GM19193 (cell line): Measurements from ENCODE around the gene TRMT2A.

Experiments used
- POLR2A ChIP-seq: IDR thresholded peaks from 4 replicates; pipeline ENCODE4 v1.6.1; 2011; ENCODE audit not compliant: insufficient read depth, insufficient read length; ENCODE audit errors: extremely low read depth

TRMT2A gene

GRCh38 chr22:20141186-20142077, 24.4 kb upstream of the TRMT2A start:
- no peak for TF ChIP-seq POLR2A

DNA sequence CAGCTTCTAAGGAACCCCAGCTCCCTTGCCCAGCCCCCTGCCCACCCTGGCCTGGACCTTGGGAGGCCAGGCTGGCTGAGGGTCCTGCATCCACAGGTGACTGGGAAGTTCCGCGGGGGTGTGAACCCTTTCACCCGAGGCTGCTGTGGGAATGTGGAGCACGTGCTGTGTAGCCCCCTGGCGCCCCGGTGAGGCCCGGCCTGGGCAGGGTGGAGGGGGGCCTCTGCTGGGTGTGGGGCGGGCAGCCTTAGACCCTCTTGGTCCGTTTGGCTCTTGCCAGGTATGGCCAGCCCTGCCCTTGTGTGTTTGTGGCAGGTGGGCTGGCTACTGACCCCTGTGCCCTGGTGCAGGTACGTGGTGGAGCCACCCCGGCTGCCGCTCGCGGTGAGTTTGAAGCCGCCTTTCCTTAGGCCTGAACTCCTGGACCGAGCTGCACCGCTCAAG, 23.5 kb upstream of the TRMT2A start:
- no peak for TF ChIP-seq POLR2A

GRCh38 chr22:20140107-20140445, 23.1 kb upstream of the TRMT2A start:
- no peak for TF ChIP-seq POLR2A

- no peak for TF ChIP-seq POLR2A
Measured at GRCh38 chr22:20139391-20140106, 22.5 kb upstream of the TRMT2A start.

- no peak for TF ChIP-seq POLR2A
Measured at GRCh38 chr22:20138868-20139267, 21.8 kb upstream of the TRMT2A start.

DNA sequence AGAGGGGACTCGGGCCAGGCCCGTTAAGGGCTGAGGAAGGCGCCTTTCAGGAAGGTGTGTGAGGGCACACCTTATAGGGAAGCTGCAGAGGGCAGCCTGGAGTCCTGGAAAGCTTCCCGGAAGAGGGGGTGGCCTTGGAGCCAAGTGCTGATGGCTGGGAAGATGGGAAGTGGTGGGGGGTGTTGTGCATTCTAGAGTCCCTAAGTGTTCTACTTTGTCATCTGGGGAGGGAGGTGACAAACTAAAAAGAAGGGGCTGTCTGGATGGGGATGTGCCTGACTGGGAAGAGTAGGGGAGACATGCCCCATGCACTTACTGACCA, 21.4 kb upstream of the TRMT2A start:
- TF ChIP-seq POLR2A: no peak

DNA sequence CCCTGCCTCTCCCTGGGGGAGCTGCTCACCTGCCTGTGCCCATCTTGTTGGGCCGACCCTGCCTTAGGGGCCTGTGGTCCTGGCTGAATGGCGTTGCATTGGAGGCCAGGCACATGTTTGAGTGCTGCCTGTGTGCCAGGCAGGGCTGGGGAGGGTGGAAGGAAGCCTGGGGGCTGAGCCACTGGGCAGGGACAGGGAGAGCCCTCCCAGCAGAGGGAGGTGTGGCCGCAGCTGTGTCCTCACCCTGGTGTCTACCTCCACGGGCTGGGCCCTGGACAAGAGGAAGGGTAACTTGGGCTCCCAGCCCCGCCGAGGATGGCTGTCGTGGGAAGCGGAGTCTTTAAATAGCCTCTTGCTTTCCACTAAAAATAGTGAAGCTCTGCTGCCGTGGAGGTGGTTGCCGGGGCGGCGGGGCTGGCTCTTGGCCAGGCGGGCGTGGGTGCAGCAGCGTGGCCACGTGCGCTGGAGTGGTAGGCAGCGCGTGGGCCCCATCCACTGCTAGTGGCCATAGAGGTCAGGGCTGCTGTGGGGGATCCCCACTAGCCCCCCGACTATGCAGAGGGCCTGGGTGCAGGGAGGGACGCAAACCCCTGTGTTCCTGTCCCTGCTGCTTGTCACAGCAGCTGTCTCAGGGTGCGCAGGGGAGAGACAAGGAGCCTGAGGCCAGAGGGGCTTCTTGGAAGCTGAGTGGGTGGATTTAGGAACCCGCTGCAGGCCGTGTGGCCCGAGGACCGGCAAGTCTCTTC, 20.8 kb upstream of the TRMT2A start:
- TF ChIP-seq POLR2A: no peak

- no peak for TF ChIP-seq POLR2A
Measured at GRCh38 chr22:20137113-20137512, 20.1 kb upstream of the TRMT2A start.

- TF ChIP-seq POLR2A: no peak
Measured at GRCh38 chr22:20136603-20136873, 19.5 kb upstream of the TRMT2A start.

GRCh38 chr22:20135806-20136602, 19.0 kb upstream of the TRMT2A start:
- no peak for TF ChIP-seq POLR2A

DNA sequence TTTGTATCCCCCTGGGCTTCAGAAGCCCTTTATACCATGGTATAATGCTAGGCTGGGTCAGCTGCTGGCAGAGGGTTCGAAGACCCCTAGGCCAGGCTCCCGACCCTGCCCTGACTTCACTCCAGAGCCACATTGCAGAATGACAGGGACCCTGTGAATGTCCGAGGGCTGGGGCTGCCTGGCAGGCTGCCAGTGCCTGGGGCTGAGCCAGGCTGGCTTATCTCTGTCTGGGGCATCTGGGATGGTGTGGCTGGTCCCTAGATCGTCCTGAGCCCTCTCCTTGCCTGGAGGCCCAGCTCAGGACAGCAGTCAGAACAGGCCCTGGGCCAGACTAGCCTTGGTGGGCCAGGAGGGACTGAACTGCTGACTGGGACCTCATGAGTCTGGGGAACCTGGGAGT, 18.2 kb upstream of the TRMT2A start:
- TF ChIP-seq POLR2A: no peak

DNA sequence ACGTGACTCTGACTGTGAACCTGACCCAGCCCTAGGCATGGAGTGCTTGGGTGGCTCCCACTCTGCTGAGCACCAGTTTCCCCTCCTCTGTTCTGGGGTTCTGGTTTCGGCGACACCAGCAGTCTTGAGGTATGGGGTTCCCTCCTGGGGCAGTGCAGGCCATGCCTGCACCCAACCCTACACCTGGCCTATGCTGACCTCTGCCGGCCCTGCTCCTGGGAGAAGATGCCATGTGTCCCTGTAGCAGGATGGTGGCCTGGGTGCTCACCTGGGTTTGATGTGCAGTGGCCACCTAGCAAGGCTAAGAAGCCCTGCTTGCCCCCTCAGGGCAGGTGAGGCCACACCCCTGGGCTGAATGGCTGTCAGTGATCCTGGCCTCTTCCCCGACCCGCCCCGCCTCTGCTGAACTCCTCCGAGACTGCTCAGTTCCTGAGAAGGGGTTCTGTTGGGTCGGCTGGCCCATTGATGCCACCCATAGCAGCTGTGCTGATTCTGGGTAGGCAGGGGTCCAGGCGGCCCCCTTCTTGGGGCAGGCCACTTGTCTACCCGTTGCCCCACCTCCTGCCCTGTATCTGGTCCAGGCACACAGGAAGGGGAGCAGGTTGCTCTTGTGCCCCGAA, 17.0 kb upstream of the TRMT2A start:
- TF ChIP-seq POLR2A: no peak

DNA sequence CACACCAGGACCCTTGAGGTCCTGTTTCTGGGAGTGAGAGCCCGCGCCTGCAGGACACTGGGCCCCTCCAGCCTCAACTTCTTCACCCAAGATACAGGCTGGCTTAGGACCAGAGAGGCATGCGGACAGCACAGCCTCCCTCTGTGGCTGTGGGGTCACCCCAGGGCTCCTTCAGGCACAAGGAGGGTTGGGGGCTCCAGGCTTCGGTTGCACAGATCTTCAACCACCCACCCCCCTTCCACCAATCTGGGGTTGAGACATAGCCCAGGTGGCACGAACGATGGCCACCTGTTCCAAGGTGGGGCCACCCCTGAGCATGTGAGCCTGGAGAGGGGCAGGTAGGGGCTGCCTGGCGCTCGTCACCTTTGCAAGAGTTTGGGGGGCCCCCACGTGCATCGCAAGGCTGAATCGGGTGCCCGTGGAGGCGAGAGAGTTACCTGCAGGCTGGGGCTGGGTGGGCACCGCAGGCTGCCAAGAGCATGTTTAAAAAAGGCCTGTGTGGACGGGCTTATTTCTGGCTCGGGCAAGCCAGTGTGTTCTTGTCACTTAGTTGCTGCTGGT, 15.7 kb upstream of the TRMT2A start:
- no peak for TF ChIP-seq POLR2A
